ENCODE data around the gene FSTL3.
"Not testable (repeated sequence)": the region's sequence is repeated elsewhere in the genome, so short reads cannot be mapped to it uniquely, and the experiment has no call there.

FSTL3 gene

GRCh38 chr19:695352-695949, 19.3 kb downstream of the FSTL3 start, which contains the start of gene PRSS57:
Gene PRSS57 (minus strand): TSS chr19:695452. CDS start chr19:695430, 22 bp downstream.
- no peaks in the 10 kb centered on the region for H3K36me3 ChIP-seq (ENCODE audit: insufficient read depth, low read length)
- no peak within 1 kb of the TSS for H3K9ac ChIP-seq (ENCODE audit: low read depth, low read length)
- H3K27me3 ChIP-seq (ENCODE audit: control insufficient read depth, insufficient read depth, low read length), result peaks cover 12% of the 10 kb centered on the region
- no peaks in the 10 kb centered on the region for H3K9me3 ChIP-seq (replicated peaks; ENCODE audit: low read length)
- no peaks in the 10 kb centered on the region for H3K4me1 ChIP-seq (ENCODE audit: control insufficient read depth, insufficient read depth, low read length)
- H3K4me3 ChIP-seq (ENCODE audit: low read length), result no peak within 1 kb of the TSS
- no peak within 1 kb of the TSS for H3K4me2 ChIP-seq (ENCODE audit: low read length)

- not testable (repeated sequence) for H3K4me2 ChIP-seq (ENCODE audit: low read length); H3K4me3 ChIP-seq (ENCODE audit: low read length); H3K36me3 ChIP-seq (ENCODE audit: insufficient read depth, low read length); H3K4me1 ChIP-seq (ENCODE audit: control insufficient read depth, insufficient read depth, low read length); H3K9ac ChIP-seq (ENCODE audit: low read depth, low read length); H3K9me3 ChIP-seq (replicated peaks; ENCODE audit: low read length)
- peaks cover 20% of the 10 kb centered on the region for H3K27me3 ChIP-seq (ENCODE audit: control insufficient read depth, insufficient read depth, low read length)
These were observed 22.3 kb downstream of the FSTL3 start for GRCh38 chr19:698529-698928.

- H3K9me3 ChIP-seq (replicated peaks; ENCODE audit: low read length); H3K4me1 ChIP-seq (ENCODE audit: control insufficient read depth, insufficient read depth, low read length); H3K9ac ChIP-seq (ENCODE audit: low read depth, low read length): not testable (repeated sequence)
These were observed 23.7 kb downstream of the FSTL3 start for GRCh38 chr19:699885-700284.

GRCh38 chr19:702847-703246, 26.7 kb downstream of the FSTL3 start:
- not testable (repeated sequence) for H3K4me1 ChIP-seq (ENCODE audit: control insufficient read depth, insufficient read depth, low read length); H3K4me3 ChIP-seq (ENCODE audit: low read length); H3K4me2 ChIP-seq (ENCODE audit: low read length); H3K36me3 ChIP-seq (ENCODE audit: insufficient read depth, low read length); H3K9me3 ChIP-seq (replicated peaks; ENCODE audit: low read length); H3K9ac ChIP-seq (ENCODE audit: low read depth, low read length)
- peaks cover 16% of the 10 kb centered on the region for H3K27me3 ChIP-seq (ENCODE audit: control insufficient read depth, insufficient read depth, low read length)

More at GRCh38 chr19:699885-700284, 23.7 kb downstream of the FSTL3 start:
- H3K36me3 ChIP-seq (ENCODE audit: insufficient read depth, low read length); H3K4me3 ChIP-seq (ENCODE audit: low read length); H3K4me2 ChIP-seq (ENCODE audit: low read length): not testable (repeated sequence)
- H3K27me3 ChIP-seq (ENCODE audit: control insufficient read depth, insufficient read depth, low read length), result peaks cover 23% of the 10 kb centered on the region

GRCh38 chr19:703329-703650, 27.1 kb downstream of the FSTL3 start:
- H3K9me3 ChIP-seq (replicated peaks; ENCODE audit: low read length), result no peaks in the 10 kb centered on the region
- H3K36me3 ChIP-seq (ENCODE audit: insufficient read depth, low read length), result no peaks in the 10 kb centered on the region
- H3K9ac ChIP-seq (ENCODE audit: low read depth, low read length), result no peak overlapping the region
- H3K27me3 ChIP-seq (ENCODE audit: control insufficient read depth, insufficient read depth, low read length), result peaks cover 16% of the 10 kb centered on the region
- no peak overlapping the region for H3K4me3 ChIP-seq (ENCODE audit: low read length)
- no peak overlapping the region for H3K4me2 ChIP-seq (ENCODE audit: low read length)
- no peaks in the 10 kb centered on the region for H3K4me1 ChIP-seq (ENCODE audit: control insufficient read depth, insufficient read depth, low read length)

GRCh38 chr19:703651-704446, 27.7 kb downstream of the FSTL3 start:
- Histone ChIP-seq H3K4me2 (ENCODE audit: low read length) (no peak overlapping the region), H3K36me3 (ENCODE audit: insufficient read depth, low read length) (no peaks in the 10 kb centered on the region), H3K4me3 (ENCODE audit: low read length) (no peak overlapping the region), H3K9me3 (replicated peaks; ENCODE audit: low read length) (no peaks in the 10 kb centered on the region), H3K27me3 (ENCODE audit: control insufficient read depth, insufficient read depth, low read length) (peaks cover 16% of the 10 kb centered on the region), H3K4me1 (ENCODE audit: control insufficient read depth, insufficient read depth, low read length) (no peaks in the 10 kb centered on the region), H3K9ac (ENCODE audit: low read depth, low read length) (no peak overlapping the region)

- no peak overlapping the region for H3K9ac ChIP-seq (ENCODE audit: low read depth, low read length)
- peaks cover 16% of the 10 kb centered on the region for H3K27me3 ChIP-seq (ENCODE audit: control insufficient read depth, insufficient read depth, low read length)
- no peaks in the 10 kb centered on the region for H3K36me3 ChIP-seq (ENCODE audit: insufficient read depth, low read length)
- no peaks in the 10 kb centered on the region for H3K9me3 ChIP-seq (replicated peaks; ENCODE audit: low read length)
- H3K4me3 ChIP-seq (ENCODE audit: low read length), result no peak overlapping the region
- H3K4me1 ChIP-seq (ENCODE audit: control insufficient read depth, insufficient read depth, low read length), result no peaks in the 10 kb centered on the region
- no peak overlapping the region for H3K4me2 ChIP-seq (ENCODE audit: low read length)
These were observed 28.2 kb downstream of the FSTL3 start for GRCh38 chr19:704447-704741.

GRCh38 chr19:708154-709143, 32.3 kb downstream of the FSTL3 start, which contains the start of gene PALM:
Gene PALM (plus strand): TSS chr19:708935. CDS start chr19:709147, 212 bp downstream.
- H3K4me3 ChIP-seq (ENCODE audit: low read length), result peak within 1 kb of the TSS; percentile 59
- no peaks in the 10 kb centered on the region for H3K36me3 ChIP-seq (ENCODE audit: insufficient read depth, low read length)
- no peak within 1 kb of the TSS for H3K9ac ChIP-seq (ENCODE audit: low read depth, low read length)
- no peaks in the 10 kb centered on the region for H3K9me3 ChIP-seq (replicated peaks; ENCODE audit: low read length)
- H3K4me2 ChIP-seq (ENCODE audit: low read length), result peak within 1 kb of the TSS; percentile 69
- no peaks in the 10 kb centered on the region for H3K4me1 ChIP-seq (ENCODE audit: control insufficient read depth, insufficient read depth, low read length)
- peaks cover 25% of the 10 kb centered on the region for H3K27me3 ChIP-seq (ENCODE audit: control insufficient read depth, insufficient read depth, low read length)

GRCh38 chr19:709196-709964, 33.2 kb downstream of the FSTL3 start:
- Histone ChIP-seq H3K27me3 (ENCODE audit: control insufficient read depth, insufficient read depth, low read length) (peaks cover 22% of the 10 kb centered on the region), H3K4me2 (ENCODE audit: low read length) (peak overlapping the region; percentile 69)

GRCh38 chr19:709965-710571, 33.9 kb downstream of the FSTL3 start:
- Histone ChIP-seq H3K36me3 (ENCODE audit: insufficient read depth, low read length) (no peaks in the 10 kb centered on the region), H3K9ac (ENCODE audit: low read depth, low read length) (no peak overlapping the region), H3K4me1 (ENCODE audit: control insufficient read depth, insufficient read depth, low read length) (no peaks in the 10 kb centered on the region), H3K4me2 (ENCODE audit: low read length) (peak overlapping the region; percentile 69), H3K27me3 (ENCODE audit: control insufficient read depth, insufficient read depth, low read length) (peaks cover 17% of the 10 kb centered on the region), H3K4me3 (ENCODE audit: low read length) (no peak overlapping the region), H3K9me3 (replicated peaks; ENCODE audit: low read length) (no peaks in the 10 kb centered on the region)

More at GRCh38 chr19:709196-709964, 33.2 kb downstream of the FSTL3 start:
- no peaks in the 10 kb centered on the region for H3K36me3 ChIP-seq (ENCODE audit: insufficient read depth, low read length)
- no peaks in the 10 kb centered on the region for H3K4me1 ChIP-seq (ENCODE audit: control insufficient read depth, insufficient read depth, low read length)
- no peaks in the 10 kb centered on the region for H3K9me3 ChIP-seq (replicated peaks; ENCODE audit: low read length)
- H3K4me3 ChIP-seq (ENCODE audit: low read length), result peak overlapping the region; percentile 59
- H3K9ac ChIP-seq (ENCODE audit: low read depth, low read length), result no peak overlapping the region

All from skeletal muscle satellite cell (primary cell).